PC-9 (cell line): ENCODE results near the gene ITPKA.

ENCODE experiments used
- CTCF ChIP-seq: fragments of 200-600 bp; sonication (generic); conservative IDR thresholded peaks from 2 replicates; pipeline ENCODE4 v1.6.1; 2017; ENCODE audit warnings: mixed run types, antibody characterized with exemption, mild to moderate bottlenecking, moderate library complexity
- EZH2 ChIP-seq: fragments of 200-600 bp; sonication (generic); IDR thresholded peaks from 2 replicates; pipeline ENCODE4 v1.8.0; 2017; ENCODE audit warnings: antibody characterized with exemption, low read depth

GRCh38 chr15:41521614-41522013 lies 27.9 kb downstream of the ITPKA start:
- no peak for TF ChIP-seq CTCF
- TF ChIP-seq EZH2, result no peak
